ENCODE data around the gene PLEKHA5.

DNA sequence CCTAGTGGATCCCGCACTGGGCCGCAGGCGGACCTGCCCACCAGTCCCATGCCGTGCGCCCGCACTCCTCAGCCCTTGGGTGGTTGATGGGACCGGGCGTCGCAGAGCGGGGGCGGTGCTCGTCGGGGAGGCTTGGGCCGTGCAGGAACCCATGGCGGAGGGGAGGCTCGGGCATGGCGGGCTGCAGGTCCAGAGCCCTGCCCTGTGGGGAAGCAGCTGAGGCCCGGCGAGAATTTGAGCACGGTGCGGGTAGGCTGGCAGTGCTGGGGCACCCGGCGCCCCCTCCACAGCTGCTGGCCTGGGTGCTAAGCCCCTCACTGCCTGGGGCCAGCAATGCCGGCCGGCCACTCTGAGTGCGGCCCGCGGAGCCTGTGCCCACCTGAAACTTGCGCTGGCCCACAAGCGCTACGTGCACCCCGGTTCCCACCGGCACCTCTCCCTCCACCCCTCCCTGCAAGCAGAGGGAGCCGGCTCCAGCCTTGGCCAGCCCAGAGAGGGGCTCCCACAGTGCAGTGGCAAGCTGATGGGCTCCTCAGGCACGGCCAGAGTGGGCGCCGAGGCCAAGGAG is 100.8 kb downstream of the PLEKHA5 start:
- TF ChIP-seq, protein P1, sequence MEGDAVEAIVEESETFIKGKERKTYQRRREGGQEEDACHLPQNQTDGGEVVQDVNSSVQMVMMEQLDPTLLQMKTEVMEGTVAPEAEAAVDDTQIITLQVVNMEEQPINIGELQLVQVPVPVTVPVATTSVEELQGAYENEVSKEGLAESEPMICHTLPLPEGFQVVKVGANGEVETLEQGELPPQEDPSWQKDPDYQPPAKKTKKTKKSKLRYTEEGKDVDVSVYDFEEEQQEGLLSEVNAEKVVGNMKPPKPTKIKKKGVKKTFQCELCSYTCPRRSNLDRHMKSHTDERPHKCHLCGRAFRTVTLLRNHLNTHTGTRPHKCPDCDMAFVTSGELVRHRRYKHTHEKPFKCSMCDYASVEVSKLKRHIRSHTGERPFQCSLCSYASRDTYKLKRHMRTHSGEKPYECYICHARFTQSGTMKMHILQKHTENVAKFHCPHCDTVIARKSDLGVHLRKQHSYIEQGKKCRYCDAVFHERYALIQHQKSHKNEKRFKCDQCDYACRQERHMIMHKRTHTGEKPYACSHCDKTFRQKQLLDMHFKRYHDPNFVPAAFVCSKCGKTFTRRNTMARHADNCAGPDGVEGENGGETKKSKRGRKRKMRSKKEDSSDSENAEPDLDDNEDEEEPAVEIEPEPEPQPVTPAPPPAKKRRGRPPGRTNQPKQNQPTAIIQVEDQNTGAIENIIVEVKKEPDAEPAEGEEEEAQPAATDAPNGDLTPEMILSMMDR (IDR thresholded peaks at IDR 0.05; ENCODE audit: low read length), result no peak
- no peak for TF ChIP-seq EZH2 (IDR thresholded peaks at IDR 0.05; ENCODE audit: borderline replicate concordance, low read length)

All from OCI-LY1 (cell line).